ENCODE data around the gene PTPRD.

The PTPRD gene

DNA sequence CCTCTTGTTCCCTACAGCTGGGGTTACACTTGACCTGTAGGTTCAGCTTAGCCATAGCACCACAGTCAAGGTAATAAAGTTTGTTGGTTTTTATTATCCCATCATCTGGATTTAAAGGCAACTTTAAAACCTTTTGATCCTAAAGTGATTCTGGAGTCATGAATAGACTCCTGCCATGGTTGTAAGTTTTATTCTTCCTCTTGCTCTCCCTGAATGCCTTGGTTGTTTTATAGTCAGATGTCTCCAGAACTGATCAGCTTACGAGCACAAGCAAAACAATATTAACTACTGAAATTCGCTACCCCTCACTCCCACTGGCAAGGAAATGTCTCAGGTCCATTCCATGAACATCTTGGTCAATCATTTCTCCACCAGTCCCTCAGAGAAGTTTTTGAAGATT, 1328.6 kb downstream of the PTPRD start:
- TF ChIP-seq FOXP2 (optimal IDR thresholded peaks at IDR 0.05; ENCODE audit: borderline replicate concordance, extremely low read depth, extremely low read length, insufficient read depth) (no peak), TAF1 (IDR thresholded peaks at IDR 0.05; ENCODE audit: borderline replicate concordance, insufficient read depth, low read length) (no peak), POLR2AphosphoS5 (IDR thresholded peaks at IDR 0.05; ENCODE audit: low read depth, low read length) (no peak), SIN3A (IDR thresholded peaks at IDR 0.05; ENCODE audit: borderline replicate concordance, insufficient read depth, low read length) (no peak)
- TF ChIP-seq, protein P1, sequence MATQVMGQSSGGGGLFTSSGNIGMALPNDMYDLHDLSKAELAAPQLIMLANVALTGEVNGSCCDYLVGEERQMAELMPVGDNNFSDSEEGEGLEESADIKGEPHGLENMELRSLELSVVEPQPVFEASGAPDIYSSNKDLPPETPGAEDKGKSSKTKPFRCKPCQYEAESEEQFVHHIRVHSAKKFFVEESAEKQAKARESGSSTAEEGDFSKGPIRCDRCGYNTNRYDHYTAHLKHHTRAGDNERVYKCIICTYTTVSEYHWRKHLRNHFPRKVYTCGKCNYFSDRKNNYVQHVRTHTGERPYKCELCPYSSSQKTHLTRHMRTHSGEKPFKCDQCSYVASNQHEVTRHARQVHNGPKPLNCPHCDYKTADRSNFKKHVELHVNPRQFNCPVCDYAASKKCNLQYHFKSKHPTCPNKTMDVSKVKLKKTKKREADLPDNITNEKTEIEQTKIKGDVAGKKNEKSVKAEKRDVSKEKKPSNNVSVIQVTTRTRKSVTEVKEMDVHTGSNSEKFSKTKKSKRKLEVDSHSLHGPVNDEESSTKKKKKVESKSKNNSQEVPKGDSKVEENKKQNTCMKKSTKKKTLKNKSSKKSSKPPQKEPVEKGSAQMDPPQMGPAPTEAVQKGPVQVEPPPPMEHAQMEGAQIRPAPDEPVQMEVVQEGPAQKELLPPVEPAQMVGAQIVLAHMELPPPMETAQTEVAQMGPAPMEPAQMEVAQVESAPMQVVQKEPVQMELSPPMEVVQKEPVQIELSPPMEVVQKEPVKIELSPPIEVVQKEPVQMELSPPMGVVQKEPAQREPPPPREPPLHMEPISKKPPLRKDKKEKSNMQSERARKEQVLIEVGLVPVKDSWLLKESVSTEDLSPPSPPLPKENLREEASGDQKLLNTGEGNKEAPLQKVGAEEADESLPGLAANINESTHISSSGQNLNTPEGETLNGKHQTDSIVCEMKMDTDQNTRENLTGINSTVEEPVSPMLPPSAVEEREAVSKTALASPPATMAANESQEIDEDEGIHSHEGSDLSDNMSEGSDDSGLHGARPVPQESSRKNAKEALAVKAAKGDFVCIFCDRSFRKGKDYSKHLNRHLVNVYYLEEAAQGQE (IDR thresholded peaks at IDR 0.05; ENCODE audit: insufficient read depth in 1 of 2, low read depth in 2 of 2, low read length in 2 of 2) = no peak

DNA sequence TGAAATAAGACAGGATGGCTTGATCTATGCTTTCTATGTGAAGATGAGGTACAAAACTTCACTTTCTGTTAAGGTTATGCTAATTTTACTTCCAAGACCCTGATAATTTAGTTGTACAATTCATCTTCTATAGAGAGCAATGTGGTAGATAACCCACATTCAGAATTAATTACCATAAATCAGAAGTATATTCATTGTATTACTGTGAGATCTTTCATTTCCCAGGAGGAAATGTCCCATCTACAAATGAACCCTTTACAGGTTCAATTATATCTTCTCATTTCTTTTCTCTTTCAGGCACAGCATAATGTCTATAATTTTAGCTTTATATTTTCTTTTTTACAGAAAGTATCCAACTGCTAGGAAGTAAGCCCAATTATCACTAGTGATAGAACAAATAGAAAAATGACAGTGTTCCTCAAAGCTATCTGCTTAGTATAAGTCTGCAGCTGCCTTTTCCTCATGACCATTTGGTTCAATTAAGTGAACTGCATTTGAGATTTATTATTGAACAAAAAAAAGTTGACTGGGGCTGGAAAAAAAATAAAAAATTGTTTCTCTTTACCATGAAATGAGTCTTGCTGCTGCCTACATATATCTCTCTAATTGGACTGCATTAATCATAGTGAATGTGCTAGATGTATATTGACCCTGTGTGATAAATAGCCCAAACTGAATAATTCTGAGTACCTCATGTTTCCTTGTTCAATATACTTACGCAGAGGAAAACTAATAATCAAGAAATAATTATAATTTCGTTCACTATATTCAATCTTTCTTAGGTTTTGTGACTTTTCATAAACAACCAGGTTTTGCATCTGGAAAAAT, 1329.4 kb downstream of the PTPRD start:
- TF ChIP-seq FOXP2 (optimal IDR thresholded peaks at IDR 0.05; ENCODE audit: borderline replicate concordance, extremely low read depth, extremely low read length, insufficient read depth) = no peak
- no peak for TF ChIP-seq POLR2AphosphoS5 (IDR thresholded peaks at IDR 0.05; ENCODE audit: low read depth, low read length)
- no peak for TF ChIP-seq TAF1 (IDR thresholded peaks at IDR 0.05; ENCODE audit: borderline replicate concordance, insufficient read depth, low read length)
- TF ChIP-seq SIN3A (IDR thresholded peaks at IDR 0.05; ENCODE audit: borderline replicate concordance, insufficient read depth, low read length) = no peak
- TF ChIP-seq, protein P1 (IDR thresholded peaks at IDR 0.05; ENCODE audit: insufficient read depth in 1 of 2, low read depth in 2 of 2, low read length in 2 of 2) = no peak

DNA sequence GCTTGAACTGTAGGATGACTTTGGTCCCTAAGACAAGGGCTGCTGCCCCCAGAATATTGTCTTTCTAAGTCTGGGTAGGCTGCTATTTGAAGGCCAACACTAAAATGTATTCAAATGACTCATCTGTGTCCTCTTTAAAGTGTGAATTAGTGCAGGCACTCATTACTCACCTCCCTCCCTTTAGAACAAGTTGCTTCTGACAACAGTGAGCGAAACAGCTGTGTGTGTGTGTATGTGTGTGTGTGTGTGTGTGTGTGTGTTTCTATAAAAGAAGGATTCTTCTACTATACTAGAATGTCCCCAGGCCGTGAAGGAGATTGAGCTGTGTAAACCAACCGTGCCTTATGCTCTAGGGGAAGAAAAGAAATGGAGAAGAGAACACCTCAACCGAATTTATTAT, 1337.2 kb downstream of the PTPRD start:
- no peak for TF ChIP-seq FOXP2 (optimal IDR thresholded peaks at IDR 0.05; ENCODE audit: borderline replicate concordance, extremely low read depth, extremely low read length, insufficient read depth)
- TF ChIP-seq POLR2AphosphoS5 (IDR thresholded peaks at IDR 0.05; ENCODE audit: low read depth, low read length) = no peak
- no peak for TF ChIP-seq TAF1 (IDR thresholded peaks at IDR 0.05; ENCODE audit: borderline replicate concordance, insufficient read depth, low read length)
- no peak for TF ChIP-seq SIN3A (IDR thresholded peaks at IDR 0.05; ENCODE audit: borderline replicate concordance, insufficient read depth, low read length)
- TF ChIP-seq, protein P1 (IDR thresholded peaks at IDR 0.05; ENCODE audit: insufficient read depth in 1 of 2, low read depth in 2 of 2, low read length in 2 of 2) = no peak

DNA sequence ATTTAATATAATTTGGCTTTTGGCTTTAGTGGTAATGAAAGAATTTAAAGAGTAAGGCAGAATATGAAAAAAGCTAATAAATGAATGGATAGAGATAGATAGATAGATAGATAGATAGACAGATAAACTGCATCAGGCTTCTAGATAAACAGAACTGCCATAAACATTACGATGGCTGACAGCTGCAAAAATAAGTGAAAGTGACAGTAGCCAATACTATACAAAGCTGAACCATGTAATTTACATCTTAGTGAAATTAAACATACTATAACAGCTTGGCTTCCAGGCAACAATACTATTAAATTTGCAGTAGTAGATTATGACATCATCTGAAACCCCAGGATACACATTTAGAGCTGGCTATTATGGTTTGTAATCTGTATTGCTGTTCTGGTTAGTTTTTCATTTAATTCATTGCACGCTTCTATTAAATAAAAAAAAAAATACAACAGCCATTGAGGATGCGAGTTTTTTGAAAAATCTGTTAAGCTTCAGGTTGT, 1354.8 kb downstream of the PTPRD start:
- no peak for TF ChIP-seq SIN3A (IDR thresholded peaks at IDR 0.05; ENCODE audit: borderline replicate concordance, insufficient read depth, low read length)
- no peak for TF ChIP-seq POLR2AphosphoS5 (IDR thresholded peaks at IDR 0.05; ENCODE audit: low read depth, low read length)
- TF ChIP-seq TAF1 (IDR thresholded peaks at IDR 0.05; ENCODE audit: borderline replicate concordance, insufficient read depth, low read length) = no peak
- no peak for TF ChIP-seq FOXP2 (optimal IDR thresholded peaks at IDR 0.05; ENCODE audit: borderline replicate concordance, extremely low read depth, extremely low read length, insufficient read depth)
- TF ChIP-seq, protein P1 (IDR thresholded peaks at IDR 0.05; ENCODE audit: insufficient read depth in 1 of 2, low read depth in 2 of 2, low read length in 2 of 2) = no peak

Data from PFSK-1 (cell line).